ENCODE measurements around the gene NPW.

GRCh38 chr16:2056077-2056476 is 36.5 kb downstream of the NPW start:
- TF ChIP-seq CTCF (IDR thresholded peaks at IDR 0.05) (no peak), POLR2A (IDR thresholded peaks at IDR 0.05) (no peak)

Data from adrenal gland (tissue), 5 donors.